Measurements from ENCODE around the gene CBFA2T3. TPM values are rescaled to one million over a fixed set of nuclear protein-coding genes. Genes with fewer than 3 reads are reported as not detected.

Gene CBFA2T3
- total and polyA plus RNA-seq, 2 of the 13 experiments (the other 11 are each of a cell fraction or from before 2014, with no cell fraction given) = 0.05 TPM; not detected in 1

DNA sequence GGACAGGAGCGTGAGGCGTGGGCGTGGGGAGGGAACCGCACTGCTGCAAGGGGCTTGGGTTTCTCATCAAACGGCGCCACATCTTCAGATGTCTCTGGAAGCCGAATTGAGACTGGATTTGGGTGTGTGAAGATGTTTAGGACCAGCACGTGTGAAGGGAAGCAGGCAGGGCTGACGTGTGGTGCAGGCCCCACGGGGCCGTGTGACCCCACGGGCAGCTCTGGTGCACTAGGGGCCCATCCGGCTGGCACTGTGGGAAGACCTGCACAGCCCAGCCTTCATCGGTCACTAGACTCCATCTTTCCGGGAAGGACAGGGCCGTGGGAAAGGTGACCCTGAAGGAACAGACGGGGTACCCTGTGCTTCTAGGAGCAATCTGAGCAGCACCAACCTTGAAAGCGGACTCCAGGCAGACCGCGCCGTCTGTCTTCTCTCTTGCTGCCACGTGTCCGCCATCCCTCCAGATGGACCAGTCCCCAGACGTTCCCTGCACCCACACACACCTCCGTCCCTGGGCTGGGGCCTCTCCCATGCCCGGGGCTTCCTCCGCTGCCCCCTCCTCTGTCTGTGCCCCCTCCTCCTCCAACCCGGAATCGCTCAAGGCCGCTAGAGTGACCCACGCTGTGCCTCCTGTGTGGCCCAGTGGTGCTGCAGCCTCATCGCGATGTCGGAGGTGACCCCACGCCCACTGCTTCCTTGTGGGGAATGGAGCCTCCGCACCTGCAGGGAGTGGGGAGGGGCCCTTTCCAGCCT is 23.4 kb upstream of the CBFA2T3 start:
- H4K20me1 ChIP-seq (ENCODE audit: insufficient read depth, low read length) = no peaks in the 10 kb centered on the region; the same call in 1 of the 2 replicates
- no peaks in the 10 kb centered on the region for H3K79me2 ChIP-seq (ENCODE audit: insufficient read depth, low read length)
- CTCF ChIA-PET (ENCODE audit: low intra/inter-chr PET ratio, low total read pairs) = no interaction called here
- in situ Hi-C loops (cut with HindIII; ENCODE audit: extremely low pct_ligation_motif_present, low pct_unique_long_range_greater_than_20kb) (no loop called here), intact Hi-C loops (cut with micrococcal nuclease; ENCODE audit: unreplicated experiment) (no loop called here)
- H3K9me3 ChIP-seq (ENCODE audit: low read length) = peaks cover 18% of the 10 kb centered on the region
- H3K27ac ChIP-seq (ENCODE audit: extremely low read length, insufficient read depth, low read length) = no peak overlapping the region
- DNase-seq (ENCODE audit: low spot score) (no peak), ATAC-seq (no peak; the same call in 2 of the 3 replicates), FAIRE-seq (no peak)
- 62% methylated on average over 31 of the region's 36 CpGs for WGBS (ENCODE audit: low lambda C conversion rate)
- H3K9ac ChIP-seq (ENCODE audit: insufficient read depth, low read depth, low read length) = no peak overlapping the region
- H3K36me3 ChIP-seq (replicated peaks in 1 of 2; ENCODE audit: control insufficient read depth in 1 of 2, insufficient read depth in 2 of 2, low read length in 2 of 2) = no peaks in the 10 kb centered on the region
- H3K27me3 ChIP-seq (ENCODE audit: control insufficient read depth in 1 of 2, insufficient read depth in 2 of 2, low read length in 2 of 2) = peaks cover 24 to 62% of the 10 kb centered on the region in 2 experiments; a peak in 4 of 5 replicates
- no peak overlapping the region for H3K4me2 ChIP-seq (ENCODE audit: low read depth, low read length)
- no peak overlapping the region for H3K4me3 ChIP-seq (replicated peaks in 1 of 3; ENCODE audit: insufficient read depth in 1 of 3, low read depth in 2 of 3, low read length in 3 of 3)
- no TSS peak for BruUV-seq (replicated peaks)
- POLR2A ChIA-PET = no interaction called here
- TF ChIP-seq REPIN1 (CRISPR knock-in tag; IDR thresholded peaks at IDR 0.05; ENCODE audit: borderline replicate concordance, low read depth) (no peak), ERF (CRISPR knock-in tag; IDR thresholded peaks at IDR 0.05) (no peak), HOXD1 (CRISPR knock-in tag; IDR thresholded peaks at IDR 0.05) (no peak), ZFP41 (CRISPR knock-in tag; IDR thresholded peaks at IDR 0.05; ENCODE audit: borderline replicate concordance) (no peak), AKNA (CRISPR knock-in tag; IDR thresholded peaks at IDR 0.05; ENCODE audit: borderline replicate concordance) (no peak)
- H3K4me1 ChIP-seq (ENCODE audit: insufficient read depth, low read length) = no peaks in the 10 kb centered on the region
- H2AFZ ChIP-seq (ENCODE audit: low read length) = no peak overlapping the region

Data from HepG2 (cell line).